DOHH2 (cell line): ENCODE results near the gene RSPO1.

Source experiments
- CTCF ChIP-seq: fragments of 200-600 bp; sonication (generic); IDR thresholded peaks from one replicate; pipeline ENCODE4 v1.5.1; 2014; ENCODE audit warnings: antibody characterized with exemption, mild to moderate bottlenecking, low read depth, low read length; ENCODE audit not compliant: poor library complexity, severe bottlenecking
- EZH2phosphoT487 ChIP-seq: fragments of 200-600 bp; sonication (generic); IDR thresholded peaks from 2 replicates; pipeline ENCODE4 v1.6.1; 2017; ENCODE audit warnings: borderline replicate concordance, mild to moderate bottlenecking, antibody characterized with exemption, low read length, moderate library complexity, mixed read lengths

- TF ChIP-seq CTCF (no peak), EZH2phosphoT487 (no peak)
Measured at GRCh38 chr1:37650721-37651120, 16.0 kb upstream of the RSPO1 start.
